Measurements from ENCODE around the gene TRMT11. TPM values are rescaled to one million over a fixed set of nuclear protein-coding genes. Genes with fewer than 3 reads are reported as not detected.
A peak's percentile ranks its signal among the peaks of the same experiment; 100 is the strongest.

The TRMT11 gene
- total and polyA plus RNA-seq, 10 of the 15 experiments (the other 5 are each of a cell fraction or from before 2014, with no cell fraction given), result 34.0 to 81.1 (median 43.7) TPM

GRCh38 chr6:125957845-125958244 lies 28.5 kb upstream of the TRMT11 start:
- TF ChIP-seq RELB (IDR thresholded peaks at IDR 0.05; ENCODE audit: low read depth) (0 out of 2 replicates have a peak, but pooled peaks have one; percentile 12), BHLHE40 (IDR thresholded peaks at IDR 0.05; ENCODE audit: borderline replicate concordance in 1 of 2, low read depth in 2 of 2, low read length in 1 of 2) (peak; percentile 27 to 55; a peak in 1 of 4 replicates), RAD51 (IDR thresholded peaks at IDR 0.05) (peak; percentile 87), MEF2A (IDR thresholded peaks at IDR 0.05; ENCODE audit: insufficient read depth, low read depth, low read length) (no peak), TCF12 (IDR thresholded peaks at IDR 0.05; ENCODE audit: low read depth, low read length) (no peak)
- in situ Hi-C loops (cut with MboI), result loop anchor here (5.0 kb wide), 1 partner anchor 171 kb away; no protein-coding TSS in a partner anchor
- WGBS (ENCODE audit: insufficient coverage, insufficient replicate concordance, low lambda C conversion rate, missing lambda C conversion rate), result 51% methylated on average over 4 of the region's 4 CpGs
- Histone ChIP-seq H3K27me3 (replicated peaks in 1 of 2; ENCODE audit: control insufficient read depth in 2 of 2, insufficient read depth in 2 of 2, low read length in 1 of 2) (no peaks in the 10 kb centered on the region), H3K27ac (ENCODE audit: control insufficient read depth, insufficient read depth) (peak overlapping the region; percentile 88; the same call in 1 of the 2 replicates), H3K9ac (ENCODE audit: control insufficient read depth, insufficient read depth, low read length) (peak overlapping the region; percentile 91), H3K4me3 (peak overlapping the region; percentile 82; the same call in 1 of the 2 replicates), H4K20me1 (ENCODE audit: control insufficient read depth, insufficient read depth) (no peaks in the 10 kb centered on the region), H3K36me3 (ENCODE audit: control insufficient read depth in 2 of 2, insufficient read depth in 2 of 2, low read length in 1 of 2) (no peaks in the 10 kb centered on the region), H2AFZ (ENCODE audit: control insufficient read depth, low read depth, low read length) (peak overlapping the region; percentile 97), H3K4me1 (ENCODE audit: control insufficient read depth, insufficient read depth, low read length) (peaks cover 7% of the 10 kb centered on the region), H3K79me2 (ENCODE audit: control insufficient read depth, insufficient read depth, low read length) (peaks cover 17% of the 10 kb centered on the region), H3K4me2 (ENCODE audit: control insufficient read depth, insufficient read depth) (peak overlapping the region; percentile 70), H3K9me3 (replicated peaks; ENCODE audit: control insufficient read depth, insufficient read depth, low read length) (no peaks in the 10 kb centered on the region)
- BruUV-seq (replicated peaks), result TSS peak; percentile 65
- DNase-seq (ENCODE audit: low read depth, low spot score), result no peak
- intact Hi-C loops (cut with micrococcal nuclease; ENCODE audit: unreplicated experiment), result loop anchor here (2.0 to 5.0 kb wide), 2 partner anchors 167 to 646 kb away; partner anchors contain the start of gene NCOA7
- SMC1A ChIA-PET (ENCODE audit: uncharacterized antibody, unreplicated experiment), result interaction anchor here (0.9 to 9.8 kb wide), 22 partner anchors 9 to 280 kb away, joined by 3 to 179 read pairs (median 6); partner anchors contain the start of genes NCOA7 and TRMT11
- RAD21 ChIA-PET (ENCODE audit: unreplicated experiment), result interaction anchor here (0.8 to 6.2 kb wide), 15 partner anchors 13 to 176 kb away, joined by 3 to 91 read pairs (median 8); partner anchors contain the start of genes NCOA7 and TRMT11
- FAIRE-seq, result no peak
- ATAC-seq, result peak; percentile 56
- CTCF ChIA-PET, result interaction anchor here (0.7 to 15.3 kb wide), 26 partner anchors 9 to 765 kb away, joined by 3 to 505 read pairs (median 5); partner anchors contain the start of genes NCOA7 and TRMT11
- POLR2A ChIA-PET, result interaction anchor here (0.6 to 3.7 kb wide), 7 partner anchors 29 to 672 kb away, joined by 3 to 17 read pairs (median 6); partner anchors contain the start of genes NCOA7 and TRMT11
